Measurements from ENCODE around the gene TTC16. TPM values are rescaled to one million over a fixed set of nuclear protein-coding genes. Genes with fewer than 3 reads are reported as not detected.

TTC16 gene
- total and polyA plus RNA-seq, 4 donors: 0.02 to 0.08 TPM; not detected in 2

- DNase-seq (ENCODE audit: low spot score): no peak
- Histone ChIP-seq H3K27me3 (ENCODE audit: control insufficient read depth in 4 of 4, insufficient read depth in 4 of 4, low read length in 3 of 4) (no peaks in the 10 kb centered on the region), H3K27ac (ENCODE audit: low read depth in 1 of 2, low read length in 2 of 2) (no peak overlapping the region), H3K9me3 (ENCODE audit: control insufficient read depth in 4 of 4, low read length in 3 of 4) (no peaks in the 10 kb centered on the region), H3K4me1 (ENCODE audit: control insufficient read depth in 4 of 4, insufficient read depth in 4 of 4, low read length in 3 of 4) (peaks cover 0 to 7% (median 3%) of the 10 kb centered on the region in 4 donors), H3K4me3 (ENCODE audit: low read depth in 1 of 3, low read length in 3 of 3) (no peak overlapping the region), H3K9ac (ENCODE audit: low read depth in 1 of 2, low read length in 2 of 2) (no peak overlapping the region), H3K36me3 (ENCODE audit: control insufficient read depth in 4 of 4, insufficient read depth in 3 of 4, low read depth in 1 of 4, low read length in 3 of 4) (no peaks in the 10 kb centered on the region)
- TF ChIP-seq NR2F2 (IDR thresholded peaks at IDR 0.05): no peak
- TF ChIP-seq RXRA (IDR thresholded peaks at IDR 0.05): no peak
- no peak for TF ChIP-seq REST (IDR thresholded peaks at IDR 0.05)
- TF ChIP-seq MAX (IDR thresholded peaks at IDR 0.05): no peak
- TF ChIP-seq ATF3 (IDR thresholded peaks at IDR 0.05): no peak
- TF ChIP-seq ZBTB33 (IDR thresholded peaks at IDR 0.05): no peak
- no peak for TF ChIP-seq FOXA2 (IDR thresholded peaks at IDR 0.05)
- TF ChIP-seq GABPA (IDR thresholded peaks at IDR 0.05 in 1 of 2, conservative IDR thresholded peaks at IDR 0.05 in 1 of 2): no peak
- no peak for TF ChIP-seq HNF4G (IDR thresholded peaks at IDR 0.05)
- TF ChIP-seq YY1 (IDR thresholded peaks at IDR 0.05): no peak
- WGBS: 93% methylated on average over 10 of the region's 10 CpGs
These were observed 5.6 kb upstream of the TTC16 start for GRCh38 chr9:127710204-127710783.

GRCh38 chr9:127711226-127711701 is 4.6 kb upstream of the TTC16 start:
- no peaks in the 10 kb centered on the region for H3K36me3 ChIP-seq (ENCODE audit: control insufficient read depth in 4 of 4, insufficient read depth in 3 of 4, low read depth in 1 of 4, low read length in 3 of 4)
- no peaks in the 10 kb centered on the region for H3K27me3 ChIP-seq (ENCODE audit: control insufficient read depth in 4 of 4, insufficient read depth in 4 of 4, low read length in 3 of 4)
- peaks cover 2 to 11% (median 7%) of the 10 kb centered on the region in 4 donors for H3K4me1 ChIP-seq (ENCODE audit: control insufficient read depth in 4 of 4, insufficient read depth in 4 of 4, low read length in 3 of 4)
- H3K9ac ChIP-seq (ENCODE audit: low read depth in 1 of 2, low read length in 2 of 2): no peak overlapping the region
- no peak overlapping the region for H3K27ac ChIP-seq (ENCODE audit: low read depth in 1 of 2, low read length in 2 of 2)
- no peaks in the 10 kb centered on the region for H3K9me3 ChIP-seq (ENCODE audit: control insufficient read depth in 4 of 4, low read length in 3 of 4)
- no peak for DNase-seq (ENCODE audit: low spot score)
- WGBS: 79% methylated on average over 9 of the region's 9 CpGs
- H3K4me3 ChIP-seq (ENCODE audit: low read depth in 1 of 3, low read length in 3 of 3): no peak overlapping the region
- no peak for TF ChIP-seq HNF4A (conservative IDR thresholded peaks at IDR 0.05)
- no peak for TF ChIP-seq ZBTB33 (IDR thresholded peaks at IDR 0.05)
- TF ChIP-seq RXRA (IDR thresholded peaks at IDR 0.05): no peak
